ENCODE data around the gene DNPH1. TPM values are rescaled to one million over a fixed set of nuclear protein-coding genes. Genes with fewer than 3 reads are reported as not detected.

DNPH1 gene
- total and polyA plus RNA-seq, 2 donors (not counting 3 experiments of a cell fraction or from before 2014, with no cell fraction given): 37.7 to 120 TPM

DNA sequence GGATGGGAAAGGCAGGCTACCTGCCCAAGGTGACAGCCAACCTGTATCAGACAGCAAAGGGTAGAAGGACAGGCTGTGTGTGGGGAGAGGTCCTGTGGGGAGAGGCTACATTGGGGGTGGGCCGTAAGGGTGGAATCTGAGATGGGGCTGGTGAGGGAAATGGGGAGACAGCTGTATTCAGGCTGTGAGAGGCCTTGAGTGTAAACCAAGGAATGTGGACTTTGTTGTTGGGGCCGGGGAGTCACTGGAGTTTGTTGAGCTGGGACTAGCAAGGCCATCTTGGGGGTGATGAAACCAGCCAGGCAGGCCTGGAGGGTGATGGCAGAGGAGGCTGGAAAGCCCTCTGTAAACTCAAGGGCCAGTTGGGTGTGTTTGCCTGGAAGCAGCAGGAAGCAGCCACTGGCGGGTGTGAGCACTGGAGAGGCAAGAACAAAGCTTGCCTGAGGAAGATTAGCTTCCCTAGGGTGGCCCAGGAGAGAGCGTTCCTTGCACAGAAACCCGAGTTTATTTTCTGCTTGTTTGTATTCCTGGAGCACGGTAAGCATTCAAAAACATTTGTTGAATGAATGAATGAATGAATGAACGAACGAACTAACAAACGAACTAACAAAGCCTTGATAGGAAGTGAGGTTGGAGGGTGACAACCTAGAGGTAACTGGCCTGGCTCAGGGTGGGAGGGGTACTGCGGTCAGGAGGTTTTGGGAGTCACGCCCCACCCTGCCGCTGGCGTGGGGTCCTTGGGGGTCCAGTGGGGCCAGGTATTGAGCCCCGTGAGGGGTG is 32.9 kb upstream of the DNPH1 start:
- H3K27me3 ChIP-seq (ENCODE audit: control insufficient read depth in 2 of 2, insufficient read depth in 2 of 2, low read length in 2 of 2): no peaks in the 10 kb centered on the region
- no peaks in the 10 kb centered on the region for H3K79me2 ChIP-seq (ENCODE audit: control insufficient read depth, insufficient read depth, low read length)
- H3K9me1 ChIP-seq (replicated peaks; ENCODE audit: control insufficient read depth, extremely low read depth, insufficient read depth, low read length): no peaks in the 10 kb centered on the region
- no peak overlapping the region for H2AFZ ChIP-seq (ENCODE audit: low read depth, low read length)
- TF ChIP-seq MAX (IDR thresholded peaks at IDR 0.05; ENCODE audit: insufficient read depth, insufficient read length) (no peak), POLR2AphosphoS5 (IDR thresholded peaks at IDR 0.05; ENCODE audit: insufficient read depth, low read depth, low read length) (no peak), MYC (IDR thresholded peaks at IDR 0.05; ENCODE audit: low read depth, low read length) (no peak), GATA2 (IDR thresholded peaks at IDR 0.05; ENCODE audit: insufficient read depth, insufficient read length, low read depth, low read length) (no peak), FOS (IDR thresholded peaks at IDR 0.05; ENCODE audit: borderline replicate concordance, insufficient read depth, low read length) (no peak)
- no peak overlapping the region for H3K4me3 ChIP-seq (replicated peaks in 1 of 3; ENCODE audit: insufficient read depth in 1 of 3, low read depth in 1 of 3, low read length in 3 of 3)
- no peak overlapping the region for H3K4me2 ChIP-seq (ENCODE audit: insufficient read depth, low read length)
- H3K27ac ChIP-seq (ENCODE audit: insufficient read depth, low read depth, low read length): no peak overlapping the region
- DNase-seq (ENCODE audit: low read depth, low spot score) (no peak), FAIRE-seq (no peak)
- H4K20me1 ChIP-seq (replicated peaks; ENCODE audit: control insufficient read depth, extremely low read depth, insufficient read depth, low read length): no peaks in the 10 kb centered on the region
- H3K36me3 ChIP-seq (ENCODE audit: control insufficient read depth in 2 of 2, extremely low read depth in 1 of 2, insufficient read depth in 2 of 2, low read length in 2 of 2): no peaks in the 10 kb centered on the region
- intact Hi-C loops (cut with micrococcal nuclease): no loop called here
- ChIA-PET CTCF (interaction anchor here (1.2 to 4.0 kb wide), 9 partner anchors 11 to 255 kb away, joined by 4 to 49 read pairs (median 8); partner anchors contain the start of genes DNPH1 and LRRC73), POLR2A (no interaction called here)
- no TSS peak for BruUV-seq (replicated peaks)
- no peak overlapping the region for H3K9ac ChIP-seq (replicated peaks; ENCODE audit: extremely low read depth, insufficient read depth, low read length)
- H3K4me1 ChIP-seq (ENCODE audit: control insufficient read depth, extremely low read depth, insufficient read depth, low read length): no peaks in the 10 kb centered on the region
- dilution Hi-C loops (cut with MboI; ENCODE audit: extremely low pct_ligation_motif_present, low sequenced_read_pairs): no loop called here
- H3K9me3 ChIP-seq (replicated peaks; ENCODE audit: control insufficient read depth, insufficient read depth, low read length): no peaks in the 10 kb centered on the region

- DNase-seq (ENCODE audit: low read depth, low spot score): no peak
- intact Hi-C loops (cut with micrococcal nuclease) (no loop called here), dilution Hi-C loops (cut with MboI; ENCODE audit: extremely low pct_ligation_motif_present, low sequenced_read_pairs) (no loop called here)
- TF ChIP-seq, protein P1, sequence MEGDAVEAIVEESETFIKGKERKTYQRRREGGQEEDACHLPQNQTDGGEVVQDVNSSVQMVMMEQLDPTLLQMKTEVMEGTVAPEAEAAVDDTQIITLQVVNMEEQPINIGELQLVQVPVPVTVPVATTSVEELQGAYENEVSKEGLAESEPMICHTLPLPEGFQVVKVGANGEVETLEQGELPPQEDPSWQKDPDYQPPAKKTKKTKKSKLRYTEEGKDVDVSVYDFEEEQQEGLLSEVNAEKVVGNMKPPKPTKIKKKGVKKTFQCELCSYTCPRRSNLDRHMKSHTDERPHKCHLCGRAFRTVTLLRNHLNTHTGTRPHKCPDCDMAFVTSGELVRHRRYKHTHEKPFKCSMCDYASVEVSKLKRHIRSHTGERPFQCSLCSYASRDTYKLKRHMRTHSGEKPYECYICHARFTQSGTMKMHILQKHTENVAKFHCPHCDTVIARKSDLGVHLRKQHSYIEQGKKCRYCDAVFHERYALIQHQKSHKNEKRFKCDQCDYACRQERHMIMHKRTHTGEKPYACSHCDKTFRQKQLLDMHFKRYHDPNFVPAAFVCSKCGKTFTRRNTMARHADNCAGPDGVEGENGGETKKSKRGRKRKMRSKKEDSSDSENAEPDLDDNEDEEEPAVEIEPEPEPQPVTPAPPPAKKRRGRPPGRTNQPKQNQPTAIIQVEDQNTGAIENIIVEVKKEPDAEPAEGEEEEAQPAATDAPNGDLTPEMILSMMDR (IDR thresholded peaks at IDR 0.05; ENCODE audit: extremely low read depth in 1 of 2, insufficient read depth in 1 of 2, low read depth in 1 of 2, low read length in 2 of 2): no peak
- TF ChIP-seq GATA2 (IDR thresholded peaks at IDR 0.05; ENCODE audit: insufficient read depth, insufficient read length, low read depth, low read length): no peak
- TF ChIP-seq MAX (IDR thresholded peaks at IDR 0.05; ENCODE audit: insufficient read depth, insufficient read length): no peak
- TF ChIP-seq POLR2A (IDR thresholded peaks at IDR 0.05; ENCODE audit: low read depth, low read length): no peak
- TF ChIP-seq MYC (IDR thresholded peaks at IDR 0.05; ENCODE audit: low read depth, low read length): no peak
- TF ChIP-seq JUN (IDR thresholded peaks at IDR 0.05; ENCODE audit: borderline replicate concordance, insufficient read depth, insufficient read length, low read depth): no peak
- no peak for TF ChIP-seq EZH2 (IDR thresholded peaks at IDR 0.05; ENCODE audit: borderline replicate concordance, low read depth, low read length, severe bottlenecking)
- no peak for TF ChIP-seq FOS (IDR thresholded peaks at IDR 0.05; ENCODE audit: borderline replicate concordance, insufficient read depth, low read length)
- no peak for TF ChIP-seq POLR2AphosphoS5 (IDR thresholded peaks at IDR 0.05; ENCODE audit: insufficient read depth, low read depth, low read length)
- Histone ChIP-seq H3K79me2 (ENCODE audit: control insufficient read depth, insufficient read depth, low read length) (no peaks in the 10 kb centered on the region), H3K36me3 (ENCODE audit: control insufficient read depth in 2 of 2, extremely low read depth in 1 of 2, insufficient read depth in 2 of 2, low read length in 2 of 2) (no peaks in the 10 kb centered on the region), H3K9ac (replicated peaks; ENCODE audit: extremely low read depth, insufficient read depth, low read length) (no peak overlapping the region), H3K27me3 (ENCODE audit: control insufficient read depth in 2 of 2, insufficient read depth in 2 of 2, low read length in 2 of 2) (no peaks in the 10 kb centered on the region), H2AFZ (ENCODE audit: low read depth, low read length) (no peak overlapping the region), H3K9me3 (replicated peaks; ENCODE audit: control insufficient read depth, insufficient read depth, low read length) (no peaks in the 10 kb centered on the region), H3K4me2 (ENCODE audit: insufficient read depth, low read length) (no peak overlapping the region), H3K9me1 (replicated peaks; ENCODE audit: control insufficient read depth, extremely low read depth, insufficient read depth, low read length) (no peaks in the 10 kb centered on the region), H3K4me3 (replicated peaks in 1 of 3; ENCODE audit: insufficient read depth in 1 of 3, low read depth in 1 of 3, low read length in 3 of 3) (no peak overlapping the region), H3K4me1 (ENCODE audit: control insufficient read depth, extremely low read depth, insufficient read depth, low read length) (no peaks in the 10 kb centered on the region), H3K27ac (ENCODE audit: insufficient read depth, low read depth, low read length) (no peak overlapping the region), H4K20me1 (replicated peaks; ENCODE audit: control insufficient read depth, extremely low read depth, insufficient read depth, low read length) (no peaks in the 10 kb centered on the region)
- ChIA-PET POLR2A (interaction anchor here (0.6 kb wide), 1 partner anchor 216 kb away, joined by 4 read pairs; no protein-coding TSS in a partner anchor), CTCF (interaction anchor here (1.0 to 4.0 kb wide), 4 partner anchors 12 to 246 kb away, joined by 3 to 36 read pairs (median 6); partner anchors contain the start of gene DNPH1)
- FAIRE-seq: no peak
- BruUV-seq (replicated peaks): no TSS peak
Measured at GRCh38 chr6:43261198-43261597, 31.9 kb upstream of the DNPH1 start.
